ENCODE results near the gene UMODL1.

Gene UMODL1

GRCh38 chr21:42124081-42124480, 53.0 kb downstream of the UMODL1 start:
- DNase-seq (ENCODE audit: low read depth): no peak
- no peak overlapping the region for H3K4me3 ChIP-seq (ENCODE audit: control insufficient read depth, low read depth, low read length)
- TF ChIP-seq CTCF (IDR thresholded peaks at IDR 0.05; ENCODE audit: control insufficient read depth, insufficient read depth, low read depth, low read length, missing control alignments): no peak

GRCh38 chr21:42124826-42125570, 53.9 kb downstream of the UMODL1 start:
- DNase-seq (ENCODE audit: low read depth): no peak

GRCh38 chr21:42125571-42126544, 54.7 kb downstream of the UMODL1 start:
- no peak overlapping the region for H3K4me3 ChIP-seq (ENCODE audit: control insufficient read depth, low read depth, low read length)
- DNase-seq (ENCODE audit: low read depth): no peak
- peak; percentile 12 for TF ChIP-seq CTCF (IDR thresholded peaks at IDR 0.05; ENCODE audit: control insufficient read depth, insufficient read depth, low read depth, low read length, missing control alignments)

More at GRCh38 chr21:42124826-42125570, 53.9 kb downstream of the UMODL1 start:
- no peak overlapping the region for H3K4me3 ChIP-seq (ENCODE audit: control insufficient read depth, low read depth, low read length)
- no peak for TF ChIP-seq CTCF (IDR thresholded peaks at IDR 0.05; ENCODE audit: control insufficient read depth, insufficient read depth, low read depth, low read length, missing control alignments)

GRCh38 chr21:42127164-42128150, 56.3 kb downstream of the UMODL1 start:
- no peak overlapping the region for H3K4me3 ChIP-seq (ENCODE audit: control insufficient read depth, low read depth, low read length)
- DNase-seq (ENCODE audit: low read depth): no peak
- TF ChIP-seq CTCF (IDR thresholded peaks at IDR 0.05; ENCODE audit: control insufficient read depth, insufficient read depth, low read depth, low read length, missing control alignments): no peak

GRCh38 chr21:42129300-42130266, 58.5 kb downstream of the UMODL1 start:
- TF ChIP-seq CTCF (IDR thresholded peaks at IDR 0.05; ENCODE audit: control insufficient read depth, insufficient read depth, low read depth, low read length, missing control alignments): no peak
- no peak for DNase-seq (ENCODE audit: low read depth)
- H3K4me3 ChIP-seq (ENCODE audit: control insufficient read depth, low read depth, low read length): no peak overlapping the region
